Gastroesophageal sphincter (tissue), 3 donors: ENCODE data around the gene ST3GAL2.

Experiments used
- EP300 ChIP-seq: sonication (generic); formaldehyde crosslinking; IDR thresholded peaks from one replicate; pipeline ENCODE4 v1.6.1; 2017; ENCODE audit warnings: antibody characterized with exemption, mild to moderate bottlenecking
- POLR2A ChIP-seq, 2 donors: fragments of 450-650 bp; IDR thresholded peaks; one replicate each; pipeline ENCODE4 v1.6.1; 2017; ENCODE audit warnings: antibody characterized with exemption in 2 of 2, mild to moderate bottlenecking in 2 of 2, moderate library complexity in 1 of 2
- POLR2AphosphoS5 ChIP-seq: sonication (generic); formaldehyde crosslinking; IDR thresholded peaks from one replicate; pipeline ENCODE4 v1.6.1; 2017; ENCODE audit warnings: antibody characterized with exemption
- TF ChIP-seq, protein P1 (sequence below), 4 experiments: fragments of 200-600 bp in 2 of 4; fragments of 450-650 bp in 2 of 4; sonication (generic) in 1 of 4; IDR thresholded peaks; one replicate each; pipeline ENCODE4 v1.5.1; 2017 to 2019; ENCODE audit warnings: antibody characterized with exemption in 4 of 4, mild to moderate bottlenecking in 2 of 4, moderate library complexity in 2 of 4

GRCh38 chr16:70441406-70441990 lies 2.6 kb upstream of the ST3GAL2 start:
- TF ChIP-seq, protein P1, sequence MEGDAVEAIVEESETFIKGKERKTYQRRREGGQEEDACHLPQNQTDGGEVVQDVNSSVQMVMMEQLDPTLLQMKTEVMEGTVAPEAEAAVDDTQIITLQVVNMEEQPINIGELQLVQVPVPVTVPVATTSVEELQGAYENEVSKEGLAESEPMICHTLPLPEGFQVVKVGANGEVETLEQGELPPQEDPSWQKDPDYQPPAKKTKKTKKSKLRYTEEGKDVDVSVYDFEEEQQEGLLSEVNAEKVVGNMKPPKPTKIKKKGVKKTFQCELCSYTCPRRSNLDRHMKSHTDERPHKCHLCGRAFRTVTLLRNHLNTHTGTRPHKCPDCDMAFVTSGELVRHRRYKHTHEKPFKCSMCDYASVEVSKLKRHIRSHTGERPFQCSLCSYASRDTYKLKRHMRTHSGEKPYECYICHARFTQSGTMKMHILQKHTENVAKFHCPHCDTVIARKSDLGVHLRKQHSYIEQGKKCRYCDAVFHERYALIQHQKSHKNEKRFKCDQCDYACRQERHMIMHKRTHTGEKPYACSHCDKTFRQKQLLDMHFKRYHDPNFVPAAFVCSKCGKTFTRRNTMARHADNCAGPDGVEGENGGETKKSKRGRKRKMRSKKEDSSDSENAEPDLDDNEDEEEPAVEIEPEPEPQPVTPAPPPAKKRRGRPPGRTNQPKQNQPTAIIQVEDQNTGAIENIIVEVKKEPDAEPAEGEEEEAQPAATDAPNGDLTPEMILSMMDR (IDR thresholded peaks at IDR 0.05), result no peak
- no peak for TF ChIP-seq EP300
- no peak for TF ChIP-seq POLR2AphosphoS5
- no peak for TF ChIP-seq POLR2A (IDR thresholded peaks at IDR 0.05)
